Measurements from ENCODE around the gene PDLIM7. TPM values are rescaled to one million over a fixed set of nuclear protein-coding genes. Genes with fewer than 3 reads are reported as not detected.

PDLIM7 gene
- total and polyA plus RNA-seq, 2 donors (not counting 3 experiments of a cell fraction or from before 2014, with no cell fraction given), result 314 to 318 TPM

- TF ChIP-seq MAX (IDR thresholded peaks at IDR 0.05; ENCODE audit: insufficient read depth, insufficient read length), result peak; percentile 25
- TF ChIP-seq GATA2 (IDR thresholded peaks at IDR 0.05; ENCODE audit: insufficient read depth, insufficient read length, low read depth, low read length), result no peak
- H3K4me2 ChIP-seq (ENCODE audit: insufficient read depth, low read length), result no peak overlapping the region
- no peaks in the 10 kb centered on the region for H4K20me1 ChIP-seq (replicated peaks; ENCODE audit: control insufficient read depth, extremely low read depth, insufficient read depth, low read length)
Observed at GRCh38 chr5:177490311-177490991, 7.0 kb downstream of the PDLIM7 start.

GRCh38 chr5:177489119-177489716 is 8.2 kb downstream of the PDLIM7 start:
- Histone ChIP-seq H3K36me3 (ENCODE audit: control insufficient read depth in 2 of 2, extremely low read depth in 1 of 2, insufficient read depth in 2 of 2, low read length in 2 of 2) (peaks cover 26 to 55% of the 10 kb centered on the region in 2 experiments), H3K9me3 (replicated peaks; ENCODE audit: control insufficient read depth, insufficient read depth, low read length) (no peaks in the 10 kb centered on the region), H4K20me1 (replicated peaks; ENCODE audit: control insufficient read depth, extremely low read depth, insufficient read depth, low read length) (no peaks in the 10 kb centered on the region), H3K4me1 (ENCODE audit: control insufficient read depth, extremely low read depth, insufficient read depth, low read length) (peaks cover 33% of the 10 kb centered on the region), H3K27ac (ENCODE audit: insufficient read depth, low read depth, low read length) (no peak overlapping the region), H3K9ac (replicated peaks; ENCODE audit: extremely low read depth, insufficient read depth, low read length) (no peak overlapping the region), H3K4me2 (ENCODE audit: insufficient read depth, low read length) (no peak overlapping the region), H3K79me2 (ENCODE audit: control insufficient read depth, insufficient read depth, low read length) (peaks cover 38% of the 10 kb centered on the region), H2AFZ (ENCODE audit: low read depth, low read length) (no peak overlapping the region), H3K27me3 (ENCODE audit: control insufficient read depth in 2 of 2, insufficient read depth in 2 of 2, low read length in 2 of 2) (no peaks in the 10 kb centered on the region), H3K9me1 (replicated peaks; ENCODE audit: control insufficient read depth, extremely low read depth, insufficient read depth, low read length) (no peaks in the 10 kb centered on the region), H3K4me3 (replicated peaks in 1 of 3; ENCODE audit: insufficient read depth in 1 of 3, low read depth in 1 of 3, low read length in 3 of 3) (no peak overlapping the region)
- no peak for DNase-seq (ENCODE audit: low read depth, low spot score)
- BruUV-seq (replicated peaks), result no TSS peak
- TF ChIP-seq EZH2 (IDR thresholded peaks at IDR 0.05; ENCODE audit: borderline replicate concordance, low read depth, low read length, severe bottlenecking), result no peak
- TF ChIP-seq MAX (IDR thresholded peaks at IDR 0.05; ENCODE audit: insufficient read depth, insufficient read length), result no peak
- TF ChIP-seq CTCF (IDR thresholded peaks at IDR 0.05; ENCODE audit: extremely low read depth in 1 of 2, insufficient read depth in 1 of 2, low read depth in 1 of 2, low read length in 2 of 2), result peak in 1 of 2 donors; percentile 38
- ChIA-PET POLR2A (interaction anchor here (1.0 kb wide), 1 partner anchor 8 kb away, joined by 5 read pairs; the partner anchor contains the start of gene PDLIM7), CTCF (interaction anchor here (1.4 to 5.3 kb wide), 3 partner anchors 12 to 98 kb away, joined by 3 to 58 read pairs (median 4); no protein-coding TSS in a partner anchor)
- dilution Hi-C loops (cut with MboI; ENCODE audit: extremely low pct_ligation_motif_present, low sequenced_read_pairs) (no loop called here), intact Hi-C loops (cut with micrococcal nuclease) (no loop called here)
- FAIRE-seq, result no peak

More at GRCh38 chr5:177490311-177490991, 7.0 kb downstream of the PDLIM7 start:
- H2AFZ ChIP-seq (ENCODE audit: low read depth, low read length), result no peak overlapping the region
- H3K36me3 ChIP-seq (ENCODE audit: control insufficient read depth in 2 of 2, extremely low read depth in 1 of 2, insufficient read depth in 2 of 2, low read length in 2 of 2), result peaks cover 23 to 44% of the 10 kb centered on the region in 2 experiments
- dilution Hi-C loops (cut with MboI; ENCODE audit: extremely low pct_ligation_motif_present, low sequenced_read_pairs), result no loop called here
- H3K9me1 ChIP-seq (replicated peaks; ENCODE audit: control insufficient read depth, extremely low read depth, insufficient read depth, low read length), result no peaks in the 10 kb centered on the region
- no peaks in the 10 kb centered on the region for H3K27me3 ChIP-seq (ENCODE audit: control insufficient read depth in 2 of 2, insufficient read depth in 2 of 2, low read length in 2 of 2)
- H3K4me1 ChIP-seq (ENCODE audit: control insufficient read depth, extremely low read depth, insufficient read depth, low read length), result peaks cover 40% of the 10 kb centered on the region
- H3K79me2 ChIP-seq (ENCODE audit: control insufficient read depth, insufficient read depth, low read length), result peaks cover 38% of the 10 kb centered on the region
- intact Hi-C loops (cut with micrococcal nuclease), result loop anchor here (10.0 kb wide), 2 partner anchors 624 to 956 kb away; partner anchors contain the start of genes N4BP3 and RNF44
- H3K9me3 ChIP-seq (replicated peaks; ENCODE audit: control insufficient read depth, insufficient read depth, low read length), result no peaks in the 10 kb centered on the region
- FAIRE-seq (no peak), DNase-seq (ENCODE audit: low read depth, low spot score) (no peak)
- CTCF ChIA-PET, result interaction anchor here (0.6 to 5.3 kb wide), 8 partner anchors 11 to 100 kb away, joined by 3 to 58 read pairs (median 3); no protein-coding TSS in a partner anchor
- no peak overlapping the region for H3K4me3 ChIP-seq (replicated peaks in 1 of 3; ENCODE audit: insufficient read depth in 1 of 3, low read depth in 1 of 3, low read length in 3 of 3)
- H3K27ac ChIP-seq (ENCODE audit: insufficient read depth, low read depth, low read length), result no peak overlapping the region
- POLR2A ChIA-PET, result interaction anchor here (0.7 kb wide), 1 partner anchor 52 kb away, joined by 7 read pairs; no protein-coding TSS in a partner anchor
- BruUV-seq (replicated peaks), result no TSS peak
- no peak overlapping the region for H3K9ac ChIP-seq (replicated peaks; ENCODE audit: extremely low read depth, insufficient read depth, low read length)
